GM13977 (cell line): ENCODE results near the gene CCDC33.

Experiments
- DNase-seq: peaks from one replicate; pipeline ENCODE4 v3.0.0; 2012; ENCODE audit warnings: low spot score
- in situ Hi-C: fragments of 300-500 bp; cut with MboI; formaldehyde crosslinking; loops from one replicate; pipeline ENCODE4 v1.12.0; 2022; ENCODE audit warnings: low sequenced_read_pairs, low pct_unique_long_range_greater_than_20kb, mixed read lengths, inconsistent platforms; ENCODE audit not compliant: unreplicated experiment
- TF ChIP-seq, protein P1 (sequence below): IDR thresholded peaks from 2 replicates; pipeline ENCODE4 v1.5.1; 2012; ENCODE audit warnings: mild to moderate bottlenecking, control low read depth; ENCODE audit not compliant: insufficient read depth; ENCODE audit errors: extremely low read depth, missing control alignments

The CCDC33 gene

DNA sequence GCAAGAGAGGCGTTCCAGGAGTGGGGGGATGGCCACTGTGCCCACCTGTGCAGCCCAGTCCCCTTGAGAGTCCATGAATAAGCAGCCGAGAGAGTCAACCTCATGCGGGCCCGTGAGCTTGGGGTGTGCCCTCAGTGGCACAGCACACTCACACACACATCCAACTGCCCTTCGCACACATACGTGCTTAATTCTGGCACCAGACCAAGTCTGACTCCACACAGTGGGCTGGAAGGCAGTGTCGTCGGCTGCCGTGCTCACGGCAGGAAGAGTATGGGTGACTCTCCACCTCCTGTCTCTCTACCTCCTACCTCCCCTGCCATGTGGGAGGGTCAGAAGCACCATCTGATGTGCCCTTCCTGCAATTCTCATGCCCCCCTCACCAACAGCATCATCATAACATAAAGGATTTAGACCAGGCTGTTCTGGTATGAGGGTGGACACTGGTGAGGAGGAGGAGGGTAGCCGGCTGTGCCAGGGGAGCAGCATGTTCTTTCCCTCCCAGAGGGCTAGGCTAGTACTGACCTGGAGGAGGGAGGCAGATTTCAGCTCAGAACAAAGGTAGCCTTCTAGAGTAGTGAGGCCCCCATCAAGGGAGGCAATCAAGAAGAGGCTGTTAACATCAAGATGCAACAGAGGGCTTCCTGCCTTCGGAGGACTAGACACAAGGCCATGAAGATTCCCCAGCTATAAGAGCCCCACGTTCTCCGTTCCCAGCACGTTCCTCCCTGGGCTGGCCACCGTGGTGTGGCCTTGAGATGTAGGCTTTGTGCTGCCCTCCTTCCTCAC is 28.3 kb upstream of the CCDC33 start:
- no peak for DNase-seq
- TF ChIP-seq, protein P1, sequence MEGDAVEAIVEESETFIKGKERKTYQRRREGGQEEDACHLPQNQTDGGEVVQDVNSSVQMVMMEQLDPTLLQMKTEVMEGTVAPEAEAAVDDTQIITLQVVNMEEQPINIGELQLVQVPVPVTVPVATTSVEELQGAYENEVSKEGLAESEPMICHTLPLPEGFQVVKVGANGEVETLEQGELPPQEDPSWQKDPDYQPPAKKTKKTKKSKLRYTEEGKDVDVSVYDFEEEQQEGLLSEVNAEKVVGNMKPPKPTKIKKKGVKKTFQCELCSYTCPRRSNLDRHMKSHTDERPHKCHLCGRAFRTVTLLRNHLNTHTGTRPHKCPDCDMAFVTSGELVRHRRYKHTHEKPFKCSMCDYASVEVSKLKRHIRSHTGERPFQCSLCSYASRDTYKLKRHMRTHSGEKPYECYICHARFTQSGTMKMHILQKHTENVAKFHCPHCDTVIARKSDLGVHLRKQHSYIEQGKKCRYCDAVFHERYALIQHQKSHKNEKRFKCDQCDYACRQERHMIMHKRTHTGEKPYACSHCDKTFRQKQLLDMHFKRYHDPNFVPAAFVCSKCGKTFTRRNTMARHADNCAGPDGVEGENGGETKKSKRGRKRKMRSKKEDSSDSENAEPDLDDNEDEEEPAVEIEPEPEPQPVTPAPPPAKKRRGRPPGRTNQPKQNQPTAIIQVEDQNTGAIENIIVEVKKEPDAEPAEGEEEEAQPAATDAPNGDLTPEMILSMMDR = no peak
- in situ Hi-C loops = no loop called here

- TF ChIP-seq, protein P1 = no peak
- in situ Hi-C loops = no loop called here
- DNase-seq = no peak
Observed at GRCh38 chr15:74208496-74208895, 27.6 kb upstream of the CCDC33 start.

DNA sequence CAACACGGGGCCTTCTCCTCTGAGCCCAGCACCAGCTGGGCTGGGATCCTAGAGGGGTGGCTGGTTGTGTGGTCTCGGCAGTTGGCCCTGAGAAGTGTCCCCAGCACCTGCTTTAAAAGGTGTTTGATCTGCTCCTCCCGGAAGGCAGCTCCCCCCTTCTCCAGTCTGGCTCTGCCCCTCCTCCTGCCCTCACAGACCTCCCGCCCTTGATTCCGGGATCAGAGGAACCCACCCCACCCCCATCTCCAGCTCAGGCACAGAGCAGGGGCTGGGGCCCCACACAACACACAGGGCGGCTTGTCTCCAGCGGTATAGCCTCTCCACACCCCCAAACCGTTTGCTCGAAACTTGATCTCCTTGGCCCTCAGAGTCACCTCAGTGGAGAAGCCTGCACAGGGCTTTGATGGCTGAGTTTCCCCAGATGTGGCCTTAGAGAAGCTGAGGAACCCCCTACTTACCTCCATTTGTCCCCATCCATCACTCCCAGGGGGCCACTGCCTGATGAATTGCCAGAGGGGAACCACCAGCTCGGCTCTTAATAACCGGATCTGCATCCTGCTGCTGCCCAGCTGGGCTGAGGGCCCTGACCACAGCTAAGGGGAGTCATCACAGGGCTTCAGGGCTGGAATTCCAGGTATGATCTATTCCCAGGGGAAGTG is 27.1 kb upstream of the CCDC33 start:
- in situ Hi-C loops = no loop called here
- DNase-seq = no peak

GRCh38 chr15:74209560-74209958 is 26.6 kb upstream of the CCDC33 start:
- TF ChIP-seq, protein P1 = no peak
- DNase-seq = no peak
- in situ Hi-C loops = no loop called here

More for the DNA sequence above, 27.1 kb upstream of the CCDC33 start:
- TF ChIP-seq, protein P1 = no peak

- no peak for DNase-seq
- in situ Hi-C loops = no loop called here
- TF ChIP-seq, protein P1 = no peak
Observed at GRCh38 chr15:74209997-74210671, 26.0 kb upstream of the CCDC33 start.

DNA sequence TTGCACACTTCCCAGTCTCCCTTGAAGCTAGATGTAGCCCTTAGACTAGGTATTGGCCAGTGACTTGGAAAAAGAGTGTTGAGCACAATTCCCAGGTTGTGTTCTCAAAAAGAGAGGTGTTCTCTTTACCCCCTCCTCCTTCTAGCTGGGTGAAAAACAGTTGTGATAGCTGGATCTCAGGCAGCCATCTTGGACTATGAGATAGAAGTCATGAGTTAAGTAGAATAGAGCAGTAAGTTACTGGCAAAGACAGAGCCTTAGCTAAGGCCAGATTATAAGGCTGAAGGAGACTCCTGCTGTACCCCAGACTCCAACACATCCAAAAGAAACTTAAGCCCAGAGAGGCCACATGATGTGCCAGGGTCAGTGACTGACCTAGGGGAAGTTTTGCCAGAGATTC is 25.4 kb upstream of the CCDC33 start:
- no peak for DNase-seq
- TF ChIP-seq, protein P1 = no peak
- in situ Hi-C loops = no loop called here
